SK-N-DZ (cell line): ENCODE results near the gene SLC39A13.

Experiments used
- DNase-seq: peaks from one replicate; pipeline ENCODE4 v3.0.0-alpha.2; 2015; ENCODE audit warnings: low spot score
- small RNA-seq, 2 experiments: library from RNA; depleted of rRNA; stranded (forward); fragments of <200 nt; gene quantifications; one replicate each; pipeline ENCODE3, GENCODE V24; 2014

Gene SLC39A13

DNA sequence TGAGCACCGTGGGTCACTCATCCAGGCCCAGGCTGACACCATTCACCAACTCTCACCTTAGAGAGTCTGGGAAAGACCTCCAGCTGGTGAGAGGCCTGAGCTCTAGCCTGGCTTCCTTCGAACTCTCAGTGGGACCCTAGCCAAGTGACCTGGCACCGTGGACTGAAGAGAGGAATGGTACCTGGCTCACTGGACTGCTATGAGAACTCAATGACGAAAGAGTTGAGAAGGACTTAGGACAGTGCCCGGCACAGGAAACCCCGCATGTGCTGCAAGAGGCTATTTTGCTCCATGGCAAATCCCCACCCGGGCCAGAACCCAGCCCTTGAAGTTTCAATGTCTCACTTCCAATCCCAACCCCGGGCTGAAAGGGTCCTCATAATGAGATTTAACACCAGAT is 41.2 kb downstream of the SLC39A13 start:
- DNase-seq, result no peak

GRCh38 chr11:47451436-47451835 is 43.0 kb downstream of the SLC39A13 start:
- DNase-seq, result no peak

DNA sequence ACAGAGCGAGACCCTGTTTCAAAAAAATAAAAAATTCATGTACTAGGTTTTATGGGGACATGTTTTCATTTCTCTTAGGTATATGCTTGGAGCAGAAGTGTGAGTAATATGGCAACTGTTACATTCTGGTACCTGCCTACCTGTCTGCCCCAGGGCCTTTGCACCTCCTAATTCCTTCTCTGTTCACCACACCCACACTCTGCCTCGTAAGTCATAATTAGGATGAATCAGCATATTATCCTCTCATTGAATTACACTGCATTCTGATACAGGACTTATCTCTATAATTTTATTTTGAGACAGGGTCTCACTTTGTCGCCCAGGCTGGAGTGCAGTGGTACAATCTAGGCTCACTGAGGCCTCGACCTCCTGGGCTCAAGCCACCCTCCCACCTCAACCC is 43.6 kb downstream of the SLC39A13 start:
- no peak for DNase-seq

DNA sequence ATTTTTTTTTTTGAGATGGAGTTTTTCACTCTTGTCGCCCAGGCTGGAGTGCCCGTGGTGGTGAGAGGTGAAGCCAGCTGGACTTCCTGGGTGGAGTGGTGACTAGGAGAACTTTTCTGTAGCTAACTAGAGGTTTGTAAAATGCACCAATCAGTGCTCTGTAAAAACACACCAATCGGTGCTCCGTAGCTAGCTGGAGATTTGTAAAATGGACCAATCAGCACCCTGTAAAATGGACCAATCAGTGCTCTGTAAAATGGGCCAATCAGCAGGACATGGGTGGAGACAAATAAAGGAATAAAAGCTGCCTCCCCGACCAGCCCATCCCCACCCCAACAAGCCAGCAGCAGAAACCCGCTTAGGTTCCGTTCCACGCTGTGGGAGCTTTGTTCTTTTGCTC is 45.0 kb downstream of the SLC39A13 start:
- DNase-seq, result no peak

GRCh38 chr11:47454258-47454671 is 45.9 kb downstream of the SLC39A13 start:
- DNase-seq, result peak; percentile 83

DNA sequence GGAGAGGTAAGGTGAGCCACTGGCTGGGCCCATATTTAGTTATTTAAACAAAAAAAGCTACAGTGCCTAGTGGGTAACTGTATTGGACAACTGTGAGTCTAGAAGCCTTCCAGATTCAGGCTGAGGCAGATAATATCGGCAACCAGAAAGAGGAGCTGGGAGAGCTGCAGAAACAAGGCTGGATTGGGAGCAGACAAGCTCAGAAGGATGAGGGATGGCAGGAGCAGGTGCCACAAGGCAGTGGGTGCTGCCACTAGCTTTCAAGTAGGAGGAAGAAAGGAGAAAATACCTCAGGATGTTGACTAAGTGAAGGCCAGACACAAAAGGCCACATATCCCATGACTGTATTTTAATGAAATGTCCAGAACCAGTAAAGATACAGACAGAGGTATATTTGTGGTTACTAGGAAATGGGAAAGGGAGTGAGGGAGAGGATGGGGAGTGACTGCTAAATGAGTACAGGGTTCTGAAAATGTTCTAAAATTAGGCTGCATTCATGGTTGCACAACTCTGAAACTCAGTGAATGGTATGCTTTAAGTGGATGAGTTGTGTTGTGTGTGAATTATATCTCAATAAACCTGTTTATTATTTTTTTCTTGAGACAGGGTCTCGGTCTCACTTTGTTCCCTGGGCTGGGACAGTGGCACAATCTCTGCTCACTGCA is 52.3 kb downstream of the SLC39A13 start:
- DNase-seq, result no peak

DNA sequence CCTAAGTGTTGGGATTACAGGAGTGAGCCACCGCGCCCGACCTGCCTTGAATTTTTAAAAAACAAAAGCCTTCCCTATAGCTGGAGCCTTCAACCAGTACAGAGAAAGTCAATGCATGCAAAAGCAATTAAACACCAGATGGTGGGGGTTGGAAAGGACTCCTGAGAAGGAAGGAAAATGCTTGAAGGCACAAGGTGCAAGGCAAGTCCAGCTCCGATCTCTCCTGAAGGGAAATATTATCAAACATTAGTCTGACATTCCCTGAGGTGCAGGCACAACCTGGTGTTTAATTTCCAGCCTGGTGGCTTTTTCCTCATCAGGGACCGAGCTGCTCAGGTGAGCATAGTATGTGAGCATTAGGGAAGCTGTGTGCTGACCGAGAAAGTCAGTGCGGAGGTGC is 53.5 kb downstream of the SLC39A13 start:
- no peak for DNase-seq

DNA sequence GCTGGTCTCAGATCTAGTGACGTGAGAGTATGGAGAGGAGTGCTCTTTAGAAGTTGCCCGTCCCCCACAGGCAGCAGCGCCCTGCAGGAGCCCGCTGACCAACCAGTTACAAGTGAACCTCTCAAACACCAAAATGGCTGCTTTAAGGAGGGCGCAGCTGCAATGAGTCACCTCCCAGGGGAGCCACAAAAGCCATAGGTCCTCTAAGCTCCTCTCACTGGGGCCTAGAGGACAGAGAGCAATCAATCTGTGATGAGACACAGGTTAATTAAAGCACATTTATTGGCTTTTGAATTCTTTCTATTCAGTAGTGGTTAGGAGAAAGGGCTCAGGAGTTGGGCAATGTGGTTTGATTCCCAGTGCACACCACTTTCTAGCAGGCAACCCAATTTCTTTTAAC is 56.1 kb downstream of the SLC39A13 start:
- DNase-seq, result no peak

Small RNA genes within 50 kb of the gene (small RNA-seq; reads per million reads assigned to genes)
- gene MIR4487, result 0 reads per million in 2 experiments
